ENCODE measurements around the gene OSBPL8. TPM values are rescaled to one million over a fixed set of nuclear protein-coding genes. Genes with fewer than 3 reads are reported as not detected.

The OSBPL8 gene
- total and polyA plus RNA-seq, 9 of the 15 experiments (the other 6 are each of a cell fraction or from before 2014, with no cell fraction given): 17.4 to 82.7 (median 42.8) TPM

DNA sequence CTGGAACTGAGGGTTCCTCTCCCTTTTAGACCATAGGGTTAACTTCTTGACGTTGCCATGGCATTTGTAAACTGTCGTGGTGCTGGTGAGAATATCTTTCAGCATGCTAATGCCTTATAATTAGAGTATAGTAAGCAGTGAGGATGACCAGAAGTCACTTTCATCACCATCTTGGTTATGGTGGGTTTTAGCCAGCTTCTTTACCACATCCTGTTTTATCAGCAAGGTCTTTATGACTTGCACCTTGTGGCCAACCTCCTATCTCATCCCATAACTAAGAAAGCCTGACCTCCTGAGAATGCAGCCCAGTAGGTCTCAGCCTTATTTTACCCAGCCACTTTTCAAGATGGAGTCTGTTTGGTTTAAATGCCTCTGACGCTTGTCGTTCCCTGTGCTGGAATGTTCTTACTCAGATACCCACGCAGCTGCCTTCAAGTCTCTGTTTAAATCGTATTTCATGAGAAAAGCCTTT is 255.5 kb downstream of the OSBPL8 start (continued):
- TF ChIP-seq, protein P1, sequence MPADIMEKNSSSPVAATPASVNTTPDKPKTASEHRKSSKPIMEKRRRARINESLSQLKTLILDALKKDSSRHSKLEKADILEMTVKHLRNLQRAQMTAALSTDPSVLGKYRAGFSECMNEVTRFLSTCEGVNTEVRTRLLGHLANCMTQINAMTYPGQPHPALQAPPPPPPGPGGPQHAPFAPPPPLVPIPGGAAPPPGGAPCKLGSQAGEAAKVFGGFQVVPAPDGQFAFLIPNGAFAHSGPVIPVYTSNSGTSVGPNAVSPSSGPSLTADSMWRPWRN (IDR thresholded peaks at IDR 0.05; ENCODE audit: low read depth): no peak
- TF ChIP-seq NFE2L1 (tag; IDR thresholded peaks at IDR 0.05; ENCODE audit: borderline replicate concordance, low read depth) (no peak), GATA2 (CRISPR knock-in tag; IDR thresholded peaks at IDR 0.05) (no peak), ZFP36 (IDR thresholded peaks at IDR 0.05; ENCODE audit: low read depth, low read length, partially characterized antibody) (no peak), ZNF75A (CRISPR knock-in tag; IDR thresholded peaks at IDR 0.05) (no peak), PURB (CRISPR knock-in tag; IDR thresholded peaks at IDR 0.05; ENCODE audit: low read depth) (no peak), FOS (IDR thresholded peaks at IDR 0.05; ENCODE audit: extremely low read depth, insufficient read length) (no peak), IFI16 (CRISPR knock-in tag; IDR thresholded peaks at IDR 0.05) (no peak), RUNX1 (IDR thresholded peaks at IDR 0.05; ENCODE audit: low read depth) (no peak), KLF16 (IDR thresholded peaks at IDR 0.05) (no peak), ZNF780A (CRISPR knock-in tag; IDR thresholded peaks at IDR 0.05) (no peak), CEBPB (tag; IDR thresholded peaks at IDR 0.05) (no peak), ZNF717 (CRISPR knock-in tag; IDR thresholded peaks at IDR 0.05) (no peak), SNRNP70 (optimal IDR thresholded peaks at IDR 0.05; ENCODE audit: low read depth, low read length) (no peak), PML (IDR thresholded peaks at IDR 0.05; ENCODE audit: low read length) (no peak), SMARCA4 (IDR thresholded peaks at IDR 0.05) (no peak), SRF (CRISPR knock-in tag; IDR thresholded peaks at IDR 0.05) (no peak), MEF2D (tag; conservative IDR thresholded peaks at IDR 0.05; ENCODE audit: low read depth) (peak; percentile 52; the same call in 1 of the 2 replicates), ZNF282 (CRISPR knock-in tag; IDR thresholded peaks at IDR 0.05) (no peak), SMARCC2 (IDR thresholded peaks at IDR 0.05; ENCODE audit: low read depth) (no peak), FOXP1 (CRISPR knock-in tag; IDR thresholded peaks at IDR 0.05) (no peak), ZNF121 (CRISPR knock-in tag; conservative IDR thresholded peaks at IDR 0.05) (no peak)
- TF ChIP-seq, protein P2, sequence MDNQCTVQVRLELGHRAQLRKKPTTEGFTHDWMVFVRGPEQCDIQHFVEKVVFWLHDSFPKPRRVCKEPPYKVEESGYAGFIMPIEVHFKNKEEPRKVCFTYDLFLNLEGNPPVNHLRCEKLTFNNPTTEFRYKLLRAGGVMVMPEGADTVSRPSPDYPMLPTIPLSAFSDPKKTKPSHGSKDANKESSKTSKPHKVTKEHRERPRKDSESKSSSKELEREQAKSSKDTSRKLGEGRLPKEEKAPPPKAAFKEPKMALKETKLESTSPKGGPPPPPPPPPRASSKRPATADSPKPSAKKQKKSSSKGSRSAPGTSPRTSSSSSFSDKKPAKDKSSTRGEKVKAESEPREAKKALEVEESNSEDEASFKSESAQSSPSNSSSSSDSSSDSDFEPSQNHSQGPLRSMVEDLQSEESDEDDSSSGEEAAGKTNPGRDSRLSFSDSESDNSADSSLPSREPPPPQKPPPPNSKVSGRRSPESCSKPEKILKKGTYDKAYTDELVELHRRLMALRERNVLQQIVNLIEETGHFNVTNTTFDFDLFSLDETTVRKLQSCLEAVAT (IDR thresholded peaks at IDR 0.05): no peak
- TF ChIP-seq, protein P3, sequence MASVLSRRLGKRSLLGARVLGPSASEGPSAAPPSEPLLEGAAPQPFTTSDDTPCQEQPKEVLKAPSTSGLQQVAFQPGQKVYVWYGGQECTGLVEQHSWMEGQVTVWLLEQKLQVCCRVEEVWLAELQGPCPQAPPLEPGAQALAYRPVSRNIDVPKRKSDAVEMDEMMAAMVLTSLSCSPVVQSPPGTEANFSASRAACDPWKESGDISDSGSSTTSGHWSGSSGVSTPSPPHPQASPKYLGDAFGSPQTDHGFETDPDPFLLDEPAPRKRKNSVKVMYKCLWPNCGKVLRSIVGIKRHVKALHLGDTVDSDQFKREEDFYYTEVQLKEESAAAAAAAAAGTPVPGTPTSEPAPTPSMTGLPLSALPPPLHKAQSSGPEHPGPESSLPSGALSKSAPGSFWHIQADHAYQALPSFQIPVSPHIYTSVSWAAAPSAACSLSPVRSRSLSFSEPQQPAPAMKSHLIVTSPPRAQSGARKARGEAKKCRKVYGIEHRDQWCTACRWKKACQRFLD (CRISPR knock-in tag; IDR thresholded peaks at IDR 0.05): 0 out of 2 replicates have a peak, but pooled peaks have one; percentile 60
- TF ChIP-seq, protein P4, sequence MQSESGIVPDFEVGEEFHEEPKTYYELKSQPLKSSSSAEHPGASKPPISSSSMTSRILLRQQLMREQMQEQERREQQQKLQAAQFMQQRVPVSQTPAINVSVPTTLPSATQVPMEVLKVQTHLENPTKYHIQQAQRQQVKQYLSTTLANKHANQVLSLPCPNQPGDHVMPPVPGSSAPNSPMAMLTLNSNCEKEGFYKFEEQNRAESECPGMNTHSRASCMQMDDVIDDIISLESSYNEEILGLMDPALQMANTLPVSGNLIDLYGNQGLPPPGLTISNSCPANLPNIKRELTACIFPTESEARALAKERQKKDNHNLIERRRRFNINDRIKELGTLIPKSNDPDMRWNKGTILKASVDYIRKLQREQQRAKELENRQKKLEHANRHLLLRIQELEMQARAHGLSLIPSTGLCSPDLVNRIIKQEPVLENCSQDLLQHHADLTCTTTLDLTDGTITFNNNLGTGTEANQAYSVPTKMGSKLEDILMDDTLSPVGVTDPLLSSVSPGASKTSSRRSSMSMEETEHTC (IDR thresholded peaks at IDR 0.05): no peak
- TF ChIP-seq, protein P5, sequence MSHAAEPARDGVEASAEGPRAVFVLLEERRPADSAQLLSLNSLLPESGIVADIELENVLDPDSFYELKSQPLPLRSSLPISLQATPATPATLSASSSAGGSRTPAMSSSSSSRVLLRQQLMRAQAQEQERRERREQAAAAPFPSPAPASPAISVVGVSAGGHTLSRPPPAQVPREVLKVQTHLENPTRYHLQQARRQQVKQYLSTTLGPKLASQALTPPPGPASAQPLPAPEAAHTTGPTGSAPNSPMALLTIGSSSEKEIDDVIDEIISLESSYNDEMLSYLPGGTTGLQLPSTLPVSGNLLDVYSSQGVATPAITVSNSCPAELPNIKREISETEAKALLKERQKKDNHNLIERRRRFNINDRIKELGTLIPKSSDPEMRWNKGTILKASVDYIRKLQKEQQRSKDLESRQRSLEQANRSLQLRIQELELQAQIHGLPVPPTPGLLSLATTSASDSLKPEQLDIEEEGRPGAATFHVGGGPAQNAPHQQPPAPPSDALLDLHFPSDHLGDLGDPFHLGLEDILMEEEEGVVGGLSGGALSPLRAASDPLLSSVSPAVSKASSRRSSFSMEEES (CRISPR knock-in tag; IDR thresholded peaks at IDR 0.05): no peak
